SK-N-MC (cell line): ENCODE data around the gene PDGFRA.

Experiments
- DNase-seq: peaks from one replicate; pipeline ENCODE4 v3.0.0-alpha.2; 2011; ENCODE audit warnings: low read depth, low spot score
- H3K27ac ChIP-seq: fragments of 200-600 bp; sonication (generic); 2 replicates; pipeline ENCODE4 v1.5.1; 2016; ENCODE audit warnings: mixed run types
- H3K36me3 ChIP-seq: fragments of 200-600 bp; sonication (generic); 2 replicates; pipeline ENCODE4 v1.6.1; 2017; ENCODE audit warnings: antibody characterized with exemption, low read length, mixed read lengths; ENCODE audit not compliant: insufficient read depth
- H3K4me3 ChIP-seq: fragments of 200-600 bp; sonication (generic); 2 replicates; pipeline ENCODE4 v1.5.1; 2016
- H3K9ac ChIP-seq: fragments of 200-600 bp; sonication (generic); 2 replicates; pipeline ENCODE4 v1.8.0; 2017; ENCODE audit warnings: mixed run types, mixed read lengths; ENCODE audit not compliant: insufficient read length
- H3K9me3 ChIP-seq: fragments of 200-600 bp; sonication (generic); 2 replicates; pipeline ENCODE4 v1.6.1; 2017; ENCODE audit warnings: low read depth, mild to moderate bottlenecking, antibody characterized with exemption, low read length, moderate library complexity, mixed read lengths
- EZH2 ChIP-seq: fragments of 200-600 bp; sonication (generic); IDR thresholded peaks from one replicate; pipeline ENCODE4 v1.6.1; 2017; ENCODE audit warnings: antibody characterized with exemption
- FOXP2 ChIP-seq: optimal IDR thresholded peaks from 2 replicates; pipeline ENCODE3; 2011; ENCODE audit warnings: mild to moderate bottlenecking, moderate library complexity; ENCODE audit not compliant: insufficient read depth; ENCODE audit errors: extremely low read length, control extremely low read depth
- POLR2AphosphoS5 ChIP-seq: IDR thresholded peaks from 2 replicates; pipeline ENCODE4 v1.6.1; 2012; ENCODE audit warnings: mild to moderate bottlenecking, low read depth, low read length, borderline replicate concordance

The PDGFRA gene

GRCh38 chr4:54197926-54198325, 31.2 kb upstream of the PDGFRA start:
- TF ChIP-seq FOXP2 (no peak), EZH2 (no peak), POLR2AphosphoS5 (no peak)
- Histone ChIP-seq H3K36me3 (no peaks in the 10 kb centered on the region), H3K4me3 (no peak overlapping the region), H3K27ac (no peak overlapping the region), H3K9me3 (no peaks in the 10 kb centered on the region), H3K9ac (no peak overlapping the region)
- DNase-seq: no peak

DNA sequence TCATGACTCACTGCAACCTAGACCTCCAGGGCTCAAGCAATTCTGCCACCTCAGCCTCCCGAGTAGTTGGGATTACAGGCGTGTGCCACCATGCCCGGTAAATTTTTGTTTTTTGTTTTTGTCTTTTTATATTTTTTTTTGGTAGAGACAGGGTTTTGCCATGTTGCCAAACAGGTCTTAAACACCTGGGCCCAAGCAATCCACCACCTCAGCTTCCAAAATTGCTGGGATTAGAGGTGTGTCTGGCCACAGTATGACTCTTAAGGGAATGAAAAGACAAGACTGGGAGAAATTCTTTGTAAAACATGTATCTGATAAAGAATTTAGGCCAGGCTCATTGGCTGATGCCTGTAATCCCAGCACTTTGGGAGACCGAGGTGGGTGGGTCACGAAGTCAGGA, 29.2 kb upstream of the PDGFRA start:
- Histone ChIP-seq H3K36me3 (no peaks in the 10 kb centered on the region), H3K27ac (no peak overlapping the region), H3K9ac (no peak overlapping the region), H3K9me3 (no peaks in the 10 kb centered on the region), H3K4me3 (no peak overlapping the region)
- no peak for TF ChIP-seq EZH2
- no peak for TF ChIP-seq POLR2AphosphoS5
- no peak for TF ChIP-seq FOXP2
- DNase-seq: no peak

DNA sequence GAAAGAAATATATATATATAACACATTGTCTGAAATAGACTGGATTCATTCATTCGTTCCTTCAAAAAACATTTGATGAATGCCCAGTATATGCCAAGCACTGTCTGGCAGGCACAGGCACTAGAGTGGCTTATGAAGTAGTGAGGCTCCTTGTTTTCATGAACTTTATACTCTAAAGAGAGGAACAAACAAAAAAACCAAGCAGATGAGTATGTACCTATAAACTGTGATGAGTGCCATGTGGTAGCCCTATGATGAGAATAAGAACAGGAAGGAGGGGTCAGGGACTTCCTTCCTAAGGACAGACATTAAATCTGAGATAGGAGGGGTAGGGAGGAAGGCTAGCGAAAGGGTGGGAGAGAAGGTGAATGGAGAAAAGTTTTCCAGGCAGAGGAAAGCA, 19.5 kb upstream of the PDGFRA start:
- Histone ChIP-seq H3K9me3 (no peaks in the 10 kb centered on the region), H3K27ac (no peak overlapping the region), H3K4me3 (no peak overlapping the region), H3K9ac (no peak overlapping the region), H3K36me3 (no peaks in the 10 kb centered on the region)
- DNase-seq: no peak
- TF ChIP-seq FOXP2 (no peak), EZH2 (no peak), POLR2AphosphoS5 (no peak)

- TF ChIP-seq FOXP2 (no peak), POLR2AphosphoS5 (no peak)
- Histone ChIP-seq H3K9ac (no peak overlapping the region), H3K27ac (no peak overlapping the region)
Measured at GRCh38 chr4:54213001-54213400, 16.1 kb upstream of the PDGFRA start.

GRCh38 chr4:54213761-54214160, 15.3 kb upstream of the PDGFRA start:
- H3K27ac ChIP-seq: no peak overlapping the region
- no peaks in the 10 kb centered on the region for H3K9me3 ChIP-seq
- TF ChIP-seq EZH2 (no peak), FOXP2 (no peak), POLR2AphosphoS5 (no peak)
- H3K36me3 ChIP-seq: no peaks in the 10 kb centered on the region
- no peak overlapping the region for H3K4me3 ChIP-seq
- no peak for DNase-seq
- H3K9ac ChIP-seq: no peak overlapping the region

More at GRCh38 chr4:54213001-54213400, 16.1 kb upstream of the PDGFRA start:
- DNase-seq: no peak
- Histone ChIP-seq H3K9me3 (no peaks in the 10 kb centered on the region), H3K4me3 (no peak overlapping the region), H3K36me3 (no peaks in the 10 kb centered on the region)

DNA sequence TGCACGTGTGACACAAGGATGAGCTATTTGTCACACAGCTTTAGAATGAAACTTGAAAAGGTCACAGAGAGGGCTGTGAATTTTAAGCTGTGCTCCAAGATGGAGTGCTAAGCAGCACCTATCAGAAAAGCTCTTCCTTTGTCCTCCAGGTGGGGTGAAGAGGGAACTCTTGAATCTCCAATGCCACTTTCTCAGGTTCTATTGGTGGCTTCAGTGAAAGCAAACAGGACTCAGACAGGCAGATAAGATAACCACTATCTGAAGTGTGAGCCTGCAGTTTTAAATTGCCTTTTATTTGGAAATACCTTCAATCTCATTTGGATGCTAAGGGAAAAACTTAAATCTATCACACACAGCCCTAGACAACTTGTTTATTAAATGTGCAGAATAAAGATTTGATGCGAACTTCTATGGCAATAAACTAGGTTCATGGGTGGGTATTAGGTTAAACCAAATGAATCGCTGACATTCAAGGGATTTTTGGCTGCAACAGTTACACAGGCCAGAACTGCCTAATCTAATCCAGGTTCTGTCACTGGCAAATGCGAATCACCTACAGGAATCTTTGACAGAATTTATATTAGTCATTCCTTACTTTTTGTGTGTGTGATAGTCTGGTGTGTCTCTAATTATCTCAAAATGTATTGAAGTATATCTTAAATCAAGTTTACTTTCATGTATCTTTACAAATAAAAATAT, 13.6 kb upstream of the PDGFRA start:
- TF ChIP-seq EZH2 (no peak), POLR2AphosphoS5 (no peak), FOXP2 (no peak)
- Histone ChIP-seq H3K36me3 (no peaks in the 10 kb centered on the region), H3K9ac (no peak overlapping the region), H3K27ac (no peak overlapping the region), H3K4me3 (no peak overlapping the region), H3K9me3 (no peaks in the 10 kb centered on the region)
- DNase-seq: no peak

DNA sequence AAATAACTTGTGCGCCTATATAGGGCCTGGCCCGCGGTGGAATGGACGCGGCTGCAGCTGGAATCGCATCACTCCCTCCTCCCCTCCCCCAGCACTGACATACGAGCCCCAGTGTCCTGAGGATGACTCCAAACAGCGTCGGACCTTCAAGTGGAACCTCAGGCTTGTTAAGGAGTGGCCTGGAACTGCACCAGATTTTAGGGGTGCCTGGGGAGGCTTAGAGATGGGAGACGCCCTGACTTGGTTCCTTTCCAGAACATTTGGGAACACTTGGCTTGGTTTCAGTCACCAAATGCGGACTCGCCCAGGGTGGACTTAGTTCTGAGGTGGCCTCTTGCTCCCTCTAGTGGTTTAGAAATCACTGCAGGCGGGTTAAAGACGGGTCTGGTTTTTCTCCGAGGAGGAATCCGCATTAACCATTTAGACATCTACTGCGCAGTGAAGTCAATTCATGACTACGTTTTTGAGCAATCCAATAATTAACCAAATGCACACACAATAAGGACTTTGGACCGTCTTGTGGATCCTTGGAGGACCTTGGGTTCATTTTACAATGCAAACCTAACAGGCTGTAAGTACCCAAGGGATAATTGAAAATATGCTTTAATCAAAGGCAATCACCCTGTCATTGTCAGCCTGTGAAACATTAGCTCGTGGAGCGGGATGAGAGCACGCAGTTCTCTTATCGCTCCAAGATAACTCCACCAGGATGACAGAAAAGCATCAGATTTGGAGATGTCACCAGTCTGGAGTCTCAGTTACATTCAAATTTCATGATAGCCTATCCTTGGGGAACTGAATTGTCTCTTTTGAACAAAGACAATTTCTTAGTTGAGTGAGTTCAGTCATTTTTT, 11.2 kb upstream of the PDGFRA start:
- Histone ChIP-seq H3K27ac (no peak overlapping the region), H3K36me3 (no peaks in the 10 kb centered on the region), H3K4me3 (peak overlapping the region; percentile 65), H3K9ac (no peak overlapping the region), H3K9me3 (no peaks in the 10 kb centered on the region)
- TF ChIP-seq EZH2 (no peak), FOXP2 (no peak), POLR2AphosphoS5 (no peak)
- no peak for DNase-seq

- no peak for DNase-seq
Measured at GRCh38 chr4:54218736-54219135, 10.4 kb upstream of the PDGFRA start.

More at GRCh38 chr4:54218736-54219135, 10.4 kb upstream of the PDGFRA start:
- no peak overlapping the region for H3K9ac ChIP-seq
- no peak overlapping the region for H3K4me3 ChIP-seq
- TF ChIP-seq EZH2 (no peak), FOXP2 (no peak), POLR2AphosphoS5 (no peak)
- H3K36me3 ChIP-seq: no peaks in the 10 kb centered on the region
- H3K9me3 ChIP-seq: no peaks in the 10 kb centered on the region
- H3K27ac ChIP-seq: no peak overlapping the region
